HFFc6 (cell line): Measurements from ENCODE around the gene TDRD7. TPM values are rescaled to one million over a fixed set of nuclear protein-coding genes. Genes with fewer than 3 reads are reported as not detected.

Source experiments
- DNase-seq: peaks from one replicate; pipeline ENCODE4 v3.0.0-alpha.2; 2018
- H3K27ac Mint-ChIP-seq: 2 replicates; pipeline ENCODE4 v1.8.0; 2020; ENCODE audit warnings: mild to moderate bottlenecking, mixed read lengths
- H3K27me3 Mint-ChIP-seq: 2 replicates; pipeline ENCODE4 v1.8.0; 2021; ENCODE audit warnings: mild to moderate bottlenecking, moderate library complexity, mixed read lengths; ENCODE audit not compliant: insufficient read depth
- H3K36me3 Mint-ChIP-seq: 2 replicates; pipeline ENCODE4 v1.8.0; 2021; ENCODE audit warnings: low read depth, mixed read lengths
- H3K4me1 Mint-ChIP-seq: 2 replicates; pipeline ENCODE4 v1.8.0; 2020; ENCODE audit warnings: low read depth, mixed read lengths
- H3K4me3 Mint-ChIP-seq: 2 replicates; pipeline ENCODE4 v1.8.0; 2020; ENCODE audit warnings: mild to moderate bottlenecking, moderate library complexity, mixed read lengths
- H3K9me3 Mint-ChIP-seq: 2 replicates; pipeline ENCODE4 v1.8.0; 2020; ENCODE audit warnings: mild to moderate bottlenecking, mixed read lengths
- CTCF ChIP-seq: fragments of 200-600 bp; sonication (generic); IDR thresholded peaks from 2 replicates; pipeline ENCODE4 v1.5.0; 2021; ENCODE audit warnings: antibody characterized with exemption, mild to moderate bottlenecking
- total RNA-seq, 6 experiments: library from RNA; stranded (reverse); fragmentation: NEBNext Ultra II Directional; extraction: Animal tissue kit (Norgen Biotek cat#: 25700); gene quantifications; 2 replicates in 1 of 6; 3 replicates in 5 of 6; pipeline ENCODE4 v1.2.3, GENCODE V29; 2021

The TDRD7 gene
- total RNA-seq, 6 experiments from 2014 or later, result 8.2 to 10.5 (median 9.0) TPM

DNA sequence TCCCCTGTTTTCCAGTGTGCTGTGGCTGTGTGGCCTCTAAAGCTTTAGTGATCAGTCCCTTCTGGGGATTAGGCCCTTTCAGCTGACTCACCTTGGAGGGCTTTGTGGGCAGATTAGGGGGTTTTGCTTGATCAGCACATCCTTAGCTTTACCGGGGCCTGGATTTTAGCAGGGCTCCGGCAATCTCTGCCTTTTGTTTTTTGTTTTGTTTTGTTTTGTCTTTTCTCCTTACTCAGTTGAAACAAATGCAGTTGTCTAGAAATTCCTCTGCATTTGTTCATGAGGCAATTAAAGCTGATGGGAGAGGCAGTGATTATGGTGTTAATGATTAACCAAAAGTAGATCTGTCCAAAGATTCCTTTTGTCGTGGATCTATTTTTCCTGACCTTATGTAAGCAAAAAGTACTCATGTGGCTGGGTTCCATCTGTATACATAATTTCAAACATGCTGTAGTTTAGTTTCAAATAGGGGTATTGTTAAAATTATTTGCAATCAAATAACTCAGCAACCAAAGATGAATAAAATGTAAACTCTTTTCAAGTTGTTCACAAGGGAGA, 5.2 kb upstream of the TDRD7 start:
- Mint-ChIP-seq H3K36me3 (peaks cover 6% of the 10 kb centered on the region; the same call in 1 of the 2 replicates), H3K27ac (no peak overlapping the region), H3K4me3 (no peak overlapping the region), H3K4me1 (no peaks in the 10 kb centered on the region), H3K27me3 (peaks cover 19% of the 10 kb centered on the region), H3K9me3 (peaks cover 12% of the 10 kb centered on the region)
- no peak for TF ChIP-seq CTCF
- DNase-seq, result no peak

DNA sequence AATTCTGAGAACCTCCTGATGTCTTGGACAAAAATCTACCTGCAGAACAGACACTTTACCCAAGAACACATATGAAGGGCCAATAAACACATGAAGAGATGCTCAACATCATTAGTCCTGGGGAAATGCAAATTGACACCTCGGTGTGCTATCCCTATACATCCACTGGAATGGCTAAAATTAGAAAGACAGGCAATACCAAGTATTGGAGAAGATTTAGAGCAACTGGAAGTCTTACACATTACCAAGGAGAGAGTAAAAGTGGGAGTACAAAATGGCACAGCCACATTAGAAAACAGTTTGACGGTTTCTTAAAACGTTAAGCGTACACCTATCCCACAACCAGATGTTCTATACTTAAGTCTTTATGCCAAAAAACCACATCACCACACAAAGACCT, 3.3 kb upstream of the TDRD7 start:
- Mint-ChIP-seq H3K36me3 (peaks cover 5% of the 10 kb centered on the region; the same call in 1 of the 2 replicates), H3K9me3 (peaks cover 10% of the 10 kb centered on the region), H3K4me1 (peaks cover 10% of the 10 kb centered on the region), H3K27me3 (peaks cover 15% of the 10 kb centered on the region), H3K27ac (no peak overlapping the region), H3K4me3 (no peak overlapping the region)
- TF ChIP-seq CTCF, result no peak
- no peak for DNase-seq

DNA sequence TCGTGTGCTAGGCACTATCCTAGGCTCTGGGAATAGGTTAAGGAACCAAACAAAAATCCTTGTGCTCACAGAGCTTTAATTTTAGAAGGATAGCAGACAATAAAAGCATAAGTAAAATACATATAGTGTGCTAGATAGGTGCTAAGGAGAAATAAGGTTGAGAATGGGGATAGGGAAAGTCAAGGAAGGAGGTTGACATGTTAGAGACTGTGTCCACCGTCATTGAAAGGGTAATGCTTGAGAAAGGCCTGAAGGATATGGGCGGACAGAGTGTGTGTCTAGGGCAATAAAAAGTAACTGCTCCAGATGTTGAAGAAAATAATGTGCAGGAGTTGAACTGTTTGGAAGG, 482 bp upstream of the TDRD7 start:
- no peak for DNase-seq
- H3K27ac Mint-ChIP-seq, result no peak overlapping the region
- TF ChIP-seq CTCF, result no peak
- H3K36me3 Mint-ChIP-seq, result no peaks in the 10 kb centered on the region
- H3K4me1 Mint-ChIP-seq, result peaks cover 12% of the 10 kb centered on the region
- H3K9me3 Mint-ChIP-seq, result no peaks in the 10 kb centered on the region
- H3K27me3 Mint-ChIP-seq, result peaks cover 12% of the 10 kb centered on the region
- H3K4me3 Mint-ChIP-seq, result peak overlapping the region; percentile 82

DNA sequence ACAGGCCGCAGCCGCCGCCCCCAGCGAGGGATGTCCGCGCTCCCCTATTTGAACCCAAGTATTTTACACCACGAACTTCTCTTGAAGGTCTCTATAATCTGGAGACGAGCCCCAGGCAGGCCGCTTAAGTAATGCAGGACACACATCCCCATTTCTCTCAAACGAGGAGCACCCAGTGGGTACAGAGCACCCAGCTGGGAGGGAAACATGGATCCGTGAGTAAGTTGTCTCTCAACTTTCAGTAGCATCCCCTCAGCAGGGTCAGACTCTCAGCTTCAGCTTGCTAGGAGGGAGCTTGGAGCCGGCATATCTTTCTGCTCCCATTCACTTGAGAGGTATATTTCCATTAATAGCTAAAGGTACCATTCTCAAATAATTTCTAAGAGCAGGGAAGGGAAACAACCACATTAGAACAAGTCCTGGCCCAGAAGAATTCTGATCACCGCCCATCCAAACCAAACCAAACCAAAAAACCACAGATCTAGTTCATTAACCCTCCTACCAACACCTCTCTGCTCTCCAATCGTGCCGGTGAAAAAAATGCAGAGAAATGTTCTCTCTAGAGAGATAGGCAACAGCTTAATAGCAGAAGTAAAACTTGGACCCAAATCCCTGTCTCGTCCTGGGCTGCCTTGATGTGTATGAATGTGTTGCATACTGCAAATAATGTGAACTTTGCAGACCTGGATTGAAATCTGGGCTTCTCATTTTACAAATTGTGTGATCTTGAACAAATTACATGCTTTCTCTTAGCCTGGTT, 910 bp downstream of the TDRD7 start:
- no peak for DNase-seq
- TF ChIP-seq CTCF, result no peak
- peak overlapping the region; percentile 91 for H3K4me3 Mint-ChIP-seq
- no peaks in the 10 kb centered on the region for H3K36me3 Mint-ChIP-seq
- peaks cover 12% of the 10 kb centered on the region for H3K4me1 Mint-ChIP-seq
- H3K27ac Mint-ChIP-seq, result peak overlapping the region; percentile 54
- peaks cover 6% of the 10 kb centered on the region for H3K27me3 Mint-ChIP-seq
- no peaks in the 10 kb centered on the region for H3K9me3 Mint-ChIP-seq

GRCh38 chr9:97413462-97413861, 1.6 kb downstream of the TDRD7 start:
- no peaks in the 10 kb centered on the region for H3K9me3 Mint-ChIP-seq
- no peak for TF ChIP-seq CTCF
- no peak overlapping the region for H3K27ac Mint-ChIP-seq
- no peak for DNase-seq
- H3K4me1 Mint-ChIP-seq, result peaks cover 14% of the 10 kb centered on the region
- peaks cover under 1% of the 10 kb centered on the region; the same call in 1 of the 2 replicates for H3K27me3 Mint-ChIP-seq
- peak overlapping the region; percentile 91; the same call in 1 of the 2 replicates for H3K4me3 Mint-ChIP-seq
- H3K36me3 Mint-ChIP-seq, result no peaks in the 10 kb centered on the region
